HG02623 (cell line): ENCODE measurements around the gene DNAH9.
"Not testable (repeated sequence)": the region's sequence is repeated elsewhere in the genome, so short reads cannot be mapped to it uniquely, and the experiment has no call there.

ENCODE experiments used
- ATAC-seq: cut with Tn5 transposase; IDR thresholded peaks from one replicate; pipeline ENCODE4 v1.9.1; 2021; ENCODE audit warnings: moderate library complexity; ENCODE audit not compliant: unreplicated experiment

Gene DNAH9

DNA sequence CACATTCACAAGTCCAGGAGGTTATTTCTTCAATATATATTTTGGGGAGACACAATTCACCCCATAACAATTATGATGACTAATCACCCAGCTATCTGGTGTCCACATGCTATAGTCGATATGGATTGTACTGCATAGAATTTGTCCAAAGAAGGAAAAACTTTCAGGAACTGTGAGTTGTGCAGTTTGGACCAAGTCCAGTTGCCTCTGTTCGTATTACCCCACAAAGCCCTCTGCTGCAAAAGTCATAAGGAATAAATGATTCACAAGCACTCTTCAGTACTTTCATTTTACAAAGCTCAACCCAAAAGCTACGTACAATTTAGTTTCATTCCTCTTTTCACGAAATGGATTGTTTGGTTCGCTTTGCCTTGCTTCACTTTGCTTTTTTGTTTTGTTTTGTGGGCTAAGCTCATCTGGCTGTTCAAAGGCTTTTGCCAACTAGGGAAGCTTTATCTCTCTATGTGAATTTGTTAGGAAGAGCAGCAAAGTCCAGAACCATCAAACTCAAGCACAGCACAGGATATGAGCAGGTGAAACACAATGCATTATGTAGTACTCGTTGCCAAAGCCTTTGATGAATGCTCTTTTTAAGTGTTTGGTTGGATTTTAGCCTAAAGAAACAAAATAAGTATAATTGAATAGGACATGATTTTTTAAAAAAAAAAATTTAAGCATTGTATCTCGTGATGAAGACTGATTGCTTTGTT lies 300.4 kb downstream of the DNAH9 start:
- ATAC-seq, result no peak

DNA sequence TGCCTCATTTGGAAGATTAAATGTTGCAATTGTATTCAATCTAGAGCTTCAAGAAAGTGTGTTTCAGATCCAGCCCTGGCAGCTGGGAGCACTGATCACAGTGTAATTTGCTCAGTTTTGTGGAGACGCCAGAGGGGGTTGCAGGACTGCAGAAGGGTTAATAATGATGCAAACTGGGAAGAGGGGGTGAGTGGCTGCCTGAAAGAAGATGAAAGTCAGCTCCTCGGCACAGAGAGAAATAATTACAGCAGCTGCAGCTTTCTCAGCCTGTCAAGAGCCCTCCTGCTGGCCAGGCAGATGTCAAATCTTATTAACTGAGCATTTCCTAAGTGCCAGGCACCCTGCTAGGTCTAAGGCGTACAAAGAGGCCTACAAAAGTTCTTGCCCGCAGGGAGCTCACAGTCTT lies 301.3 kb downstream of the DNAH9 start:
- ATAC-seq, result no peak

DNA sequence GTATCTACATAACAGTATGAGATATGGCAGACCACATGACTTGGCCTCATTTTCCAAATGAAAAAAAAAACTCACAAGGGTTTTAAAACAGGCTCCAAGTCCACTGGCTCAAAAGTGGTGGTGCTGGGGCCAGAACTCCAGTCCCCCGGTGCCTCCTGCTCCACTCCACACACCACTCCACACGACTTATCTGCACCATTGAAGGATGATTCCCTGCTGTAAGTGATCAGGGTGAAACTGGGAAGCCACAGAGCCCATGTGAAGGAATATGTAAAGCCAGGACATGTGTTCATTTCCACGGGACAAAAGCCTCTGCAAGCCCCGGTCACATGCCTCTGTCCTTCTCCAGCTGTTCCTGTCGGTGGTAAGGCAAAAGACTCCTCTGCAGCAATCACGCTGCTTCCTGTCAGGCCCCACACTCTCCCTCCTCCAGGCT lies 301.8 kb downstream of the DNAH9 start:
- ATAC-seq, result no peak

DNA sequence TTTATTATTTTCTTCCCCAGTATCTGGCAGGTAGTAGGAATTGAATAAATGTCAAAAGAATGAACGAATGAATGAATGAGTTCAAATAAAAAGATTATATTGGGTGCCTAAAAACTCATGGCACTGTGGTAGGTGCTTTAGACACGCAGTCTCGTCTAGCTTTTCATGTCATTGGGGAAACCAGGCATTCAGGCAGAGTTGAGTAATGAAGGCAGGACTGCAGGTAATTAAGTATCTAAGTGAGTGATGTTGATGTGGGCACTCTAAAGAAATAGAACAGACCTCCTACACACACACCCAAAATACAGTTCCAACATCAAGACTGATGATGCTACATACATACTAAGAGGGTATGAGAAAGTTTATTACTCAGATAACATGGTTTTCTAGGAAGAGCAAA lies 302.4 kb downstream of the DNAH9 start:
- no peak for ATAC-seq

DNA sequence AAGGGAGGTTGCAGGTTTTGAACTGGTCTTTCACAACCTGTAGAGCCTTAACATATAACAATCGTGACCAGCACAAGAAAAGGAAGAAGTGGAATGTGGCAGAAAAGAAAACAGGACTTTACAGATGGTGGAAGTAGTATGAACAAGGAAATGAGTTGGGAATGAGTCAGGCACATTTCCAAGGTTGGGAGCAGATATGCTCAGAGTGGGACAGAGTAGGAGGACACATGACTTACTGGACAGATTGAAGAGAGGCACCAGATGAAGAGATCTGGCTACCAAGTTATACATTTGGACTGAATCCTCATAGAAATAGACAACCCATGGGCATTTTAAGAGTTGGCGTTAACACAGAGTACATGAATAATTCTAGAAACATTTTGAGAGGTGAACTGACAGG lies 303.7 kb downstream of the DNAH9 start:
- ATAC-seq, result no peak

DNA sequence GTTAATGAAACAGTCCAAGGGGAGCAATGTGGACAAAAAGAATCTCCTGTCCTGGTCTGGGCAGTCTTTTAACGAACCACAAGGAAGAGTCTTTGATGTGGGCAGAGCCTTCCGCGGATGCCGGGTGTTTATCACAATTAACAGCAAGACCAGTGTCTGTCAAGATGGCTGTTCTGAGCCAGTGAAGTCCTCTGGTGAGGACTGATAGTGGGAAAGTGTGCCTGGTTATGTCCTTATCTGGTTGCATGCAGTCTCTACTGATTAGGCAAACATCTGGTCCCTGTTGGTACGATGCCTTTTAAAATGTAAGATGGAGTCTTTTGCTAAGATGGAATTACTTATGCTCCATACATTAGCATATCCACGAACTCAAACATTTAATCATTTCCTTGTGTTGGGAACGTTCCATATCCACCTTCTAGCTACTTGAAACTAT lies 310.5 kb downstream of the DNAH9 start:
- ATAC-seq, result no peak

DNA sequence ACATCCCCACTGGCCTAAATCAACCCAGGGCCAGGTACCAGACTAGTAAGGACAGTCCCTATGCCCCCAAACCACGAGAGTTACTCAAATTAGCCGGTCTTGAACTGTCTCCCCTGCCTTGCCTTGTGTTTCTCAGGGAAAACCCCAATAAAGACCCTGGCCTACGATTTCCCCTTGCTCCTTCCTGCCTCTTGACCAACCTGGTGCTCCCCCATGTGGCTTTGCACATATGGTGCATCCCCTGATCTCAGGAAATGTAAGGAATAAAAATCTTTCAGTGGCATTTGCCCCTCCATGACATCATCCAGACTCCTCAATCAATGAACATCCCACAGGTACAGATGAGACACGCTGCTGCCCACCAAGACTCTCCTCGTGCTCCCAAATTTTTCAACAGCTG lies 311.1 kb downstream of the DNAH9 start:
- ATAC-seq, result no peak

DNA sequence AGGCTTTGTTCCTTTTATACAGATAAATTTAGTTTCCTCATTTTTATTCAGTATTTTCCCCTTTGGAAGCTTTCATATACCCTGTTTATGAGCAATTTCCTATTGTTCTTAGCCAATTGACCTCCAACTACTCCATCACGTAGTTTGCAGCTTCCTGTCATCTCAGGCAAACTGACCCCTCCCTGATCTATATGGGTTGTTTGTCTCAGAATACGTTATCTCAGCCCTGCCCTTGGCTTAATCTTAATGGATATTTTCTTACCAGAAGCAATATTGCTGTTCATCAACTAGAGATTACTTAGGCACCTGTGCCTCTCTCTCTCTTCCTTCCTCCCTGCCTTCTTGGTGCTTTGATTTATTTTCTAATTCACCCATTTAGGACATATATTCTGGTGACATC lies 317.8 kb downstream of the DNAH9 start:
- ATAC-seq, result no peak

DNA sequence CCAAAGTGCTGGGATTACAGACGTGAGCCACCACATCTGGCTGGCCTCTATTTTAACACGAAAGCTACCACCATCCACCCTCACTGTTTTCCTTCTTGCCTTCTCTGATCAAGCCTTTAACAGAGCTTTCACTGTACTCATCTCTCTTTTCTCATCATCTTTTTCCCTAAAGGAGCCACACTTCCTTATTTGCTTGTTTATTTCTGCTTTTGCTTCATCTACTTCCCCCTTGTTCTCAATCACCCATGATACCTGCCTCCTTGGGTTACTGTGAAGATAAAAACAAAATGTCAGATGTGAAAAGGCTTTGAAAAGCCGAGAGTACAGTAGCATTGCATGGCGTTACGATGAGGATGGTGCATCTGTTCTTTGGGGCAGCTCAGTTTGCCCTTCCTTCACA lies 319.1 kb downstream of the DNAH9 start:
- ATAC-seq, result no peak

DNA sequence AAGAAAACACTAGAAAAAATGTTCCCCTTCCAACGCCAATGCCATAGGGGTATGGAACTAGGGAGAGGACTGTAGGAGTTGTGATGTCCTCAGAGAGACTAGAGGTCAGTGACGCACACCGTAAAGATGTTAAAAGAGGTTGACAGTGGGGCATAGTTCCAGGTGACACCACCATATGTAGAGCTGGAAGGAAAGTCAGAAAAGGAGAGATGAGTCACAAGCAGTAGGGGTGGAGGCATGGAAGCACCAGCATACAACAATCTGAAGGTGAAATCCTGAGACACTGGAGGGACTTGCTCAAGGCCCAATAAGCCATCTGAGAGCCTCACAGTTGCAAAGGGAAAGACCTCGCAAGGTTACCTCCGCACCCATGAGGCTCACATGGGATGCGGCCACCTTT lies 323.0 kb downstream of the DNAH9 start:
- ATAC-seq, result no peak

DNA sequence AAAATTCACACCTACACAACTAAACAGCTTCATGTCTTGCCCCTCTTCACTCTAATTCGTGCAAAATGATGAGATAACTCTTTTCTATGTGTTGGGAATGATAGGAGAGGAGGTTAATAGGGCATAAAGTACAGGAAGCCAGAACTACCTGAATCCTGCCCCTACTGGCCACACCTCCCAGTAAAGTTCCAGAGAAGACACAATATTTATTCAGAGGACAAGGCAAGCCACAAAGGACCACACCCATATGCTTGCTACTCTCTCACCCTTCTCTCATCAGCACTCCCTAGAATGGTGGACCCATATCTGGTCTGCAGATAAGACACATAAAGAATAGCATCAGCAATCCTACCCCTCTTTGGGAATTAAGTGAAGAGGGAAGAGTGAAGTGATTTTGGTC lies 324.4 kb downstream of the DNAH9 start:
- no peak for ATAC-seq

DNA sequence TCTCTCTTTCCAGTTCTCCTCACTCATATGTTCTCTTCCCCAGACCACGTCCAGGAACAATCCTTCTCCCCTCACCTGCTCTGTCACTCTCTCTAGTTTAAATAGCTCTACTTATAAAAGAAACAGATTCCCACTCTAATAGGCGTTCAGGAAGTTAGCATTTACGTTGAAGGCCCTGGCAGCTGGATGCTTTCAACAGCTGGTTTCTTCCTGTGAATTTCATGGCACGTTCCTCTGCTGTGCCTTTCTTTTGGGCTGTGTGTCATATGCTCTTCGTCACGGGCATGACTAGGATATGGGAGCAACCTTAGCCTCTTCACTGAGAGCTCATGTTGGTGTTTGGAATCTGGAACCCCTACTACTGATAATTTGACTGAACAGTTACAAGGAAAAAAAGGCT lies 325.8 kb downstream of the DNAH9 start:
- ATAC-seq, result no peak

DNA sequence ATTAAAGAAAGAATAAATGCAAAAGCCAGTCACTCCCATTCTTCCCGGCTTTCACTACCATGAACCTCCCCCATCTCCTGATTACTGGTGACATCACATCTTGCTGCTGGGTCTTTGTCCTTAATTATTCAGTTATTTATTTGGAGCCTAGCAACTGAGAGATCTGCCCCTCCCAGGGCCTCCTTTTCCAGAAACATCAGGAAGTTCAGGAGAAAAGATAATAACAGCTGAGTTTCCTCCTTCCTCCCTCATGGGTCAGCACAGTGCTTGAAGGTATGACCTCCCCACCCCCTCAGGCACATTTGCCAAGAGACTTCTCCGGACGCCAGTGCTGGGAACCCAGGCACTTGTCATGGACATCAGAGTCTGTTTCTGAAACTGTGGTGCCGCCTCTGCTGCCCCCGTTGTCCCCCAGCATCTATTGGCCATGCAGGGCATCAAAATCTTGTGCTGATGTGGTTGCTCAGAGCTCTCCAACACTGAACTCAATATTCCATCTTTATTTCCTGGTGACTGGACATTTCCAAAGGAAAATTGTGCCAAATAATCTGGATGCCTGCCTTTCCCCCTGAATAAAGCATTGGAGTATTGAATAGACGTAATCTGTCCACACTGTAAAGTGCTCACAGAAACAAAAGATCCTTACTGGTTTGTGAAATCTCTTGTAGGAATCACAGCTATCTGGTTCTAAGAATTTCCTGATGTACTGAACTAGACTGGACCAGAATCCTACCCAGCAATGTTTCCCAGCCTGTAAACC lies 327.2 kb downstream of the DNAH9 start:
- ATAC-seq, result no peak

DNA sequence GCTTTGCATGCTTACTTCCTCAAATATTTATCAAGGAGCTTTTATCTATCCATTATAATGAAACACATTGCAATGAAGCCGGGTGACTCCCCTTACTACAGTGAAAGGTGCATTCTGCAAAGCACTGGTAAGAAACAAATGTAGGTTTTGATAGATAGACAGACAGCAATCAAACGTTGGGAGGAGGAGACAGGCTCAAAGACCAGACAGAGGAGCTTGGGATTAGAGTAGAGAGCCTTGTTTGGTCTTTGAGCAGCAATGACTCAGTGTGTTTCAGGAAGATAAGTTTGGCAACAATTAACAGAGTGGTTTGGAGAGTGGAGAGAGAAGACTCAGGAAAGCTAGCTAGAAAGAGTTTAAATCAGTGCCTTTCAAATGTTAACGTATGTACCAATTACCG lies 330.2 kb downstream of the DNAH9 start:
- no peak for ATAC-seq

DNA sequence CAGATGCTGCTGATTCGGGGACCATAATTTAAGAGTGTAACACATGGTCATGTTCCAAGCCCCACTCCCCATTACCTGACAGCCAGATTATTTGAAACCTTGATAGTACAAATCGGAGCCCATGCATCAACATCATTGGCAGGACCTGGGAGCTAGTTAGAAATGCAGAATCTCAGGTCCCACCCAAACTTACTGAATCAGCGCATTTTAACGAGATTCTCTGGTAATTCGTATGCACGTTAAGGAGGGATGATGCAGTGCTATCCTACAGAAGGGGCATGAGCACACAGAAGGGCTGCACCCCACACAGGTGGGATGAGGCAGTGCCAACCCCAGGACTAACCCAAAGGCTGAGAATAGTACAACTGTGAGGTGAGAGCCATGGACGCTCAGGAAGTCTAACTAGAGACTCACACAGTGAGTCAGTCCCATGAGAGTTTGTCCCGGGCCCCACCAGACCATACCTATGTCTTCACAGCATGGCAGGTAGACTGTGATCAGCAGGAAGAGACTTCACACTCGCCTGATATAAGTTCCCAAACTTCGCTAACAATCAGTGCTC lies 334.1 kb downstream of the DNAH9 start:
- ATAC-seq, result no peak

DNA sequence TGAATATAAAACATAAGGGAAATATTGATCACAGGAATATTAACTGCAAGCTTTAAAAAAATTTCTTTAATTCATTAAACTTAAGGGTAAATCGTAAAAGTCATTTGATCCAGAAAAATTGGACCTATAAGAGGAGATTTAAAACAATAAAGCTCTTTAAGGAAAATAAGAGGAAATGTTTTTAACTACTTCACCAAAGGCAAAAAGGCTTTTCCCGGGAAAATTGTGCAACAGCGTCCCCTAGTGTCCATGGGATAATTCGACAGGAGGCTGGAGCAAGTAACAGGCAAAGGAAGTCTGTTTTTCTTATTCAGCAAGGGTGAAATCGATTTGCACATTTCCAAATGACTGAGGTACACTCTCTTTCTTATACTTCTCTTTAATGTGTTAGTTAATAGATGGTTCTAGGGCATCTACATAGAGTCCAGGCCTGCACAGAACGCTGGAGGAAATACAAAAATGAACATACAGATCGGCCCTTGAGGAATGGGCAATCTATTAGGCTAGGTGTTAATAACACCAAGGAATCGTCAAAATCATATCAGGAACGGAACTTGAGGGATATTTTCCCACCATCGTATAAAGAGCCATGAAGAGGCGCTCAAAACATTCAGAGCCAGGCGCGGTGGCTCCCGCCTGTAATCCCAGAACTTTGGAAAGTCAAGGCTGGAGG lies 337.6 kb downstream of the DNAH9 start:
- no peak for ATAC-seq

DNA sequence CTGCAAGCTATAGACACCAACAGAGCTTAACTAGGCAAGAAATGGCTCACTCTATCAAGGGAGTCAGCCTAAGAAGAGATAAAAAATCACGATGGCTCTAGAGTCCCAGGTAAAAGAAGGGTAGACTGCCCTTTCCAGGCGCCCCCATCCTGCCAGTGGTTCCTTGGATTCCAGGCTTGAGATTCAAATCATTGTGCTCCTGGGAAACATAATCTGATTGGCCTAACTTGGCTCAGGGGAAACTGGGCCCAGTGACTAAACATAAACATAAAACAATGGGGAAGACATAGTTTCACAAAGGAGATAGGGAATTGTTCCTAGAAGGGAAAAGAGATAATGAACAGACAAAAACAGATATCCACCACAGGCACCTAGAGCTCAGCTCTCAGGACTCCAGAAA lies 342.6 kb downstream of the DNAH9 start:
- ATAC-seq, result no peak

DNA sequence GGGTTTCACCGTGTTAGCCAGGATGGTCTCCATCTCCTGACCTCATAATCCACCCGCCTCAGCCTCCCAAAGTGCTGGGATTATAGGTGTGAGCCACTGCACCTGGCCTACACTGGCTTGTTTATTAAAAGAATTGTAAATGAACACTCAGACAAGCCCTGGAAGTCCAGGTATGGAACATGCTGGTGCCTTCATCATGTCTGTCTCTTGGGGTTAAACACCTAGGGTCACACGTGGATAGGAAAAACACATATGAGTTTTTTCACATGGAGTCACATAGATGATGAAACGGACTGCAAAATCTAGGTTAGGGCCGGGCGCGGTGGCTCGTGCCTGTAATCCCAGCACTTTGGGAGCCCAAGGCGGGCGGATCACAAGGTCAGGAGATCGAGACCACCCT lies 344.8 kb downstream of the DNAH9 start:
- not testable (repeated sequence) for ATAC-seq

DNA sequence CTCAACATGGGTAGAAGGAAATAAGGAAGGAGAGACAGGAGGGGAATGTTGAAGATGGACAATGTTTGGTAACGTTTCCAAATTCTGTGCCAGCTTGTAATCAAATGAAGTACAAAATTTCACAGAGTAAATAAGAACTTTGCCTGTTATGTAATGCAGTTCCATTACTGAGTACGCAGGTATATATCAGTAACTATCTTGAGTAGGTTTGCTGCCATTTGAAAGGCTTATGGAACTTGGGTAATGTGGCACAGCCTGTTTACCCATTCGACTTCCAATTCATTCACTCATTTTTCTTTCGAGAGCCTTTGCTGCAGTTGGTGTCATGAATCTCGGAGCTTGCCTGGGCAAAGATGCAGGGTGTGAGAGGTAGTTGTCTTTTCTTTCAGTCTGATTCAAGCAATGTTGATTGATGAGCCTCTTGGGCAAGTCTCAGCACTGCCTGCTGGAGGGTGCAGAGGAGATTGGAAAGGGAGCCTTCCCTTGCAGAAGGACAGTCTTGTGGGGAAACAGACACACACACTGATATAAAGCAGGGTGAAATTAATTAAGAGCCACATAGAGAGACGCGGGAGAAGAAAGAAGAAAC lies 345.6 kb downstream of the DNAH9 start:
- ATAC-seq, result no peak

DNA sequence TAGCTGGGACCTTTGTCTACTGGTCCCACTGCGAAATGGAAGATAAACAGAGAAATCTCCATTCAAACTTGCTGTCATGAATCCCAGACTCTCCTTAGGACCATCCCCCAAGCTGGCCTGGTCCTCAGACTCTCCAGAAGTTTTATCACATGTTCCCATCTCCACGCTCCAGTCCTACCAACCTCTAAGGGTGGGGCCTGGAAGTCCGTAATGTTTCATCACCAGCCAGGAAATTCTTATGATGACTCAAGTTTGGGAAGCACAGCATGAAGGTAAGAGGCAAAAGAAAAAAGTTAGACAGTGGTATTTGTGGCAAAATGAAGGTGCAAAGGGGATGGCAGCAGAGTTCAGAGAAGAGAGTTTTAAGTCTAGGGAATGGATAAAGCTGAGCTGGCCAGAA lies 346.3 kb downstream of the DNAH9 start:
- ATAC-seq, result no peak

DNA sequence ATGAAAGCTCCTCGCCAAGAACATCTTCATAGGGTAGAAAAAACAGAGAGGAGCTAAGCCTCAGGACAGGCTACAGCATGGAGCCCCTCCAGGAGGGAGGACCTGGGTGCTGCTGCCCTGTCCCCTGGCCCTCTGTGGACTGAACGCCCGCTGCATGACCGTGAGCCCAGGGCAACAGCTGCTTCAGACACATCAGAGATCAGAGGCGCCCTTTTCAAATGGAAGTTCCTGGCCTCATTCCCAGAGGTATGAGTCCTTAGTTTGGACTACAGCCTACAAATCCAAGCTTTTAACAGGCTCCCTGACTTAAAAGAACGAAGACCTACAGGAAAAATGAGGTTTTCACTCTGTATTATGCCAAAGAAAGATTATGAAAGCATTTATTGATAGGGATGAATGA lies 350.5 kb downstream of the DNAH9 start:
- ATAC-seq, result no peak
